ENCODE data around the gene RYR2.

RYR2 gene

DNA sequence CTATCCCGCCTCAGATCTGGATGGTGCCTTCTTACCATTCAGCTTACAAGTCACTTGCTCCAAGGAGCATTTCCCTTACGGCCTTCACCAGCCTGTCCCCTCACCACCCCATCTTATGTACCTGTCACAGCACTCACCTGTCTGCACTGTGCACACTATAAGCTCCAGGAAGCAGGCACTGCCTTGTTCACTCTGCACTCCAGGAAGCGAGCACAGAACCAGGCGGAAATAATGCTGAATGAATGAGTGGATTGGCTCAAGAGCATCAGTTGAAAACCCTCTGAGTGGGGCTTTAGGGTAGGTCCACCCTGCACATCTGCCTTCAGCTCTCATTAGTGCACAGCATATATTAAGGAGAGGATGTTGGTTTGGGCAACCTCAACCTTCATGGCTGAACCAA lies 8.9 kb upstream of the RYR2 start:
- DNase-seq: no peak

GRCh38 chr1:237033804-237034203 lies 8.2 kb upstream of the RYR2 start:
- DNase-seq: no peak

DNA sequence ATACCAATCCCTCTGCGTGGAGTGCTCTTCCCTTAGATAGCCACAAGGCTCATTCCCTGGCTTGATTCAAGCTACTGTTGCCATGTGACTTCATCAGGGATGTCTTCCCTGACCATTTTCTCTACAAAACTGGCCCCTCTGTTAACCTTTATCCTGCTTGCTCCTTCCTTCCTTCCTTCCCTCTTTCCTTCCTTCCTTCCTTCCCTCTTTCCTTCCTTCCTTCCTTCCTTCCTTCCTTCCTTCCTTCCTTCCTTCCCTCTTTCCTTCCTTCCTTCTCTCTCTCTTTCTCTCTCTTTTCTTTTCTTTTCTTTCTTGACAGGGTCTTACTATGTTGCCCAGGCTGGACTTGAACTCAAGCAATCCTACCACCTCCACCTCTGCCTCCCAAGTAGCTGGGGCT lies 6.2 kb upstream of the RYR2 start:
- no peak for DNase-seq

- no peak for DNase-seq
Observed at GRCh38 chr1:237038211-237038610, 3.8 kb upstream of the RYR2 start.

DNA sequence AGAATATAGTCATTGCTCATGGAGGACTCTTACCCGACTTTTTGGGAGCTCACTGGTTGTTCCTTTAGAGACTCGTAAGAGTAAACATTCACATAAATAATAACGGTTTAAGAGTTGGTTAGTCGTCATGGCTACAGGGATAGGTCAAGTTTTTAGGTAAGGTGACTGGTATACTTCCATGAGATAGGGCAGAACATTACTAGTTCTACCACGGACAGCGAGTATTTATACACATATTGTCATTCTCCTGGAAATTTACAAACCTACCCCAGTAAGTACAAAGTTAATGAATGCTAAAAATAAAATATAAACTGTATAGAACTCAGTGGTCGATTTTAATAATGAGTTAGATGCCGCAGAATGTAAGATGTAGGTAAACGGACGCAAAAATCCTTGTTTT lies 1.2 kb upstream of the RYR2 start:
- DNase-seq: no peak

DNA sequence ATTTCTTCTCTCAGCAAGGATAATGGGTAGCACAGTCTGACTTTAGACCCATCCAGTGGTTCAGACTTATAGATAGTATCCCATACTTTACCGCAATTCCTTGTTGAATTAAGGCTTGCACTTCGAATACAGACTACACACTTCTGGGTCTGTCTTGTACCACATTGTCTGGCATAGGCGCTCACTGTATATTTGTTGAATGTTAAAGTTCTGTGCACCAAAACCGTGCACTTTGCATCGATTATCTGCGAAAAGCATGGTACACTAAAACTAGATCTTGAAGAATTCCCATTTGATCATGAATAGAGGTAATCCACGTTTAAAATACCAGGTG lies 556 bp upstream of the RYR2 start:
- no peak for DNase-seq

GRCh38 chr1:237042526-237042891 lies 525 bp downstream of the RYR2 start:
- no peak for DNase-seq

DNA sequence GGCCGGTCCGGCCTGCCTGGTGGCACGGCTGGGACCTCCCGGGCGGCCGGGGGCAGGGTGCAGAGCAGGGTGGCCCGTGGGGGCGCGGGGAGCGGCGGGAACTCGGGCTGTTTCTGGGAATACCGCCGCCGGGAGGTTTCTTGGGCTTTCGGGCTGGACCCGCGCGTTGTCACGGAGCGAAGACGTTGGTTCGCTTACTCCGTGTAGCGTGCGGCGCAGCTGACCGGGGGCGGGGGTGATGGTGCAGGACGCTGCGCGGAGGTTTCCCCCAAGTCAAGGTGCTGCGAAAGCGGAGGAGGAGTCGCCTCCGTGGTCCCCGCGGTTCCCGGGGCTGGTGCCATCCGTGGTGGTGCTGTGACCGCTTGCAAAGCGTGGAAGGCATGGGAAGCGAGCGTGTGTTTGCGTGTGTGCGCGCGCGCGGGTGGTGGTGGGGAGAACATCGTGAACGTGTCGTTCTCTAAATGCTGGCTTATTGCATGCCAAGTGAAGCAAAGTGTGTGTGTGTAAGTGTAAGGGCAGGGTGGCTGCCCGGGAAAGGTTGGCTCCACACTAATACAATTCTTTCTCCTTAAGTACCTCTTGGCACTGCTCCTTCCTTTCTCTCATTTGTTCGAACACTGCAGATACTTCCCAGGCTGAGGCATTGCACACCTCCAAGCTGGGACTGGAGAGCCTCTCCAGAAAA lies 1.1 kb downstream of the RYR2 start:
- no peak for DNase-seq

- no peak for DNase-seq
Observed at GRCh38 chr1:237043846-237044636, 2.1 kb downstream of the RYR2 start.

- DNase-seq: no peak
Observed at GRCh38 chr1:237045278-237046016, 3.5 kb downstream of the RYR2 start.

- DNase-seq: no peak
Observed at GRCh38 chr1:237048803-237049202, 6.8 kb downstream of the RYR2 start.

DNA sequence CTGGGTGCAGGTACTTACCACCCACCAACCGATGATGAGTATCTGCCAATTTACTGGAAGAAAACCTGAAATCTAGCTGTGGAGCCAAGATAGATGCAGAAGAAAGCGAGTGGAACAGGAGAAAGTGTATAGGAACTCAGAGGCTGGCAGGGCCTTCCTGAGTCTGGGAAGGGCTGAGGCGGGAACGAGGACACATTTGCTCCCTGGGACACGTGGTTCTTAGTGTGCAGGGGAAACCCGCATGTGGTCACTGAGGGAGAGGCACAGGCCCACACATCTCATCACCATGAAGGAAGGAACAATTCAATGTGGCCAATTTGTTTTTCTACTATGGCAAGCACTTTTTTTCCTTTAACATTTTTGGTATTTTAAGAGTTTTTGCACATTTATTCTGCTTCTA lies 8.2 kb downstream of the RYR2 start:
- DNase-seq: no peak

DNA sequence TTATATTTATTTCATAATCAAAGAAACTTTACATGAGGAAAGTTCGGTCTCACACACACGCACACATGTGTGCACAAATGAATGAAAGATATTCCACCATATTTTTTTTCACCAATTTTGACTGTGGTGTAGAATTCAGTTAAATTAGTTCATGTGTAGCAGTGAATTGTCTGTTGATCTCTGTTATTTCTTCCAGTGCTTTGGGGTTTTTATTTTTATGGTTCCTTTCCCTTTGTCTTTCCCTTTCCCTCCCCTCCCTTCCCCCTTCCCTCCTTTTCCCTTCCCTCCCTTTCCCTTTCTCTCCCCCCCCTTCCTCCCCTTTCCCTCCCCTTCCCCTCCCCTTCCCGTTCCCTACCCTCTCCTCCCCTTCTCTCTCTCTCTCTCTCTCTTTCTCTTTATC lies 8.9 kb downstream of the RYR2 start:
- DNase-seq: no peak

DNA sequence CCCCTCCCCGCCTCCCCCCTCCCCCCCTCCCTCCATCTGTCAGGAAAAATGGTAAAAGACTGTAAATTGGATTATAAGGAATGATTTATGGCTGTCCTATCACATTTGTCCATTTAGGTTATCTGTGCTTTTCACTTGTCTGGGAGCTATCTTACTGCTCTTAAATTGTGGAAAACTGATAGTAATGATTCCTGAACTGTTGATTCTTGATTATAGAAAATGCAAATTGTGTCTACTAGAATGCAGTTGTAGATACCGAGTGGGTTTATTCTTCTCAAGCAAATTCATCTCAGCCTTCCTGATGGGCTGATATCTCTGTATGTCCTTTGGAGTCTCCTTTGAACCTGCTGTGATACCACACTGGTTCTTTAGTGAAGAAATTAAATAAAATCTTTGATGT lies 12.3 kb downstream of the RYR2 start:
- no peak for DNase-seq

- DNase-seq: no peak
Observed at GRCh38 chr1:237058470-237058869, 16.5 kb downstream of the RYR2 start.

- DNase-seq: no peak
Observed at GRCh38 chr1:237059244-237059643, 17.3 kb downstream of the RYR2 start.

DNA sequence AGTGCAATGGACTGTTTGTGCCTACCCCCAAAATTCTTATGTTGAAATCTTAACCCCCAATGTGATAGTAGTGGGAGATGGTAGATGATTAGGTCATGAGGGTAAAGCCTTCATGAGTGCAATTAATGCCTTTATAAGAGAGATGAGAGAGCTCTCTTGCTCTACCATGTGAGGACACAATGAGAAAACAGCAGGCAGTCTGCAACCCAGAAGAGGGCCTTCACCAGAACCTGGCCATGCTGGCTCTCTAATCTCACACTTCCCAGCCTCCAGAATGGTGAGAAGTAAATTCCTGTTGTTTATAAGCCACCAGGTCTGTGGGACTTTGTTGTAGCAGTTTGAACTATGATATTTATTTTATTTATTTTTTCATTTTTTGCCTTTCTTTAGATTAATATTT lies 21.0 kb downstream of the RYR2 start:
- no peak for DNase-seq

DNA sequence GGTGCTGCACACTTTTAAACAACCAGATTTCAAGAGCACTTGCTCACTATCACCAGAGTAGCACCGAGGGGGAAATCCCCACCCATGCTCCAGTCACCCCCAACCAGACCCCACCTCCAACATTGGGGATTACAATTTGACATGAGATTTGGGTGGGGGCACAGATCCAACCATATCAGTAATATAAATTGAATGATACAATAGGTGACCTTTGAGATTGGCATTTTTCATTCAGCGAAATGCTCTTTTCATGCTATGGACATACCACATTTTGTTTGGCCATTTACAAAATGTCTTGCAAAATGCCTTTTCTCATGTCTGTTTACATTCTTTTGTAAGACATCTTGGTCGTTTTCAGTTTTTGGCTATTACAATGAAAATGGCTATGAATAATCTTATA lies 23.9 kb downstream of the RYR2 start:
- DNase-seq: no peak

DNA sequence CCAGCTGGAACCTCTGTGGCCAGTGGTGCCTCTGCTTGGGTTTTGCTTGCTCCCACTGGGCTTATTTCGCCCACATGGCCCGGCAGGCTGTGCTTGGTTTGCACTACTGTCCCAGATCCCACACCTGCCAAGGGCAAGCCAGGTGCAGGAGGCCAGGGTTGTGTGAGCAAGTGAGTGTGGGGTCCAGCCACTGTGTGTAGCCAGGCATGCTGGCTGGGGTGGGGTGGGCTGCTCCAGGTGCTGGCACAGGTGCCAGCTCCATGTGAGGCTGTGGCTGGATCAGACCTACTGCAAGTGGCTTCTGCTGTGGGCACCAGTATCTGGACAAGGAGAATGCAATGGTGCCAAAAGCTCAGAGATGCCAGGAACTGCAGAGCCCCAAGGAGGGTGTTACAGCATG lies 28.5 kb downstream of the RYR2 start:
- DNase-seq: no peak

- DNase-seq: no peak
Observed at GRCh38 chr1:237071641-237072420, 29.8 kb downstream of the RYR2 start.

DNA sequence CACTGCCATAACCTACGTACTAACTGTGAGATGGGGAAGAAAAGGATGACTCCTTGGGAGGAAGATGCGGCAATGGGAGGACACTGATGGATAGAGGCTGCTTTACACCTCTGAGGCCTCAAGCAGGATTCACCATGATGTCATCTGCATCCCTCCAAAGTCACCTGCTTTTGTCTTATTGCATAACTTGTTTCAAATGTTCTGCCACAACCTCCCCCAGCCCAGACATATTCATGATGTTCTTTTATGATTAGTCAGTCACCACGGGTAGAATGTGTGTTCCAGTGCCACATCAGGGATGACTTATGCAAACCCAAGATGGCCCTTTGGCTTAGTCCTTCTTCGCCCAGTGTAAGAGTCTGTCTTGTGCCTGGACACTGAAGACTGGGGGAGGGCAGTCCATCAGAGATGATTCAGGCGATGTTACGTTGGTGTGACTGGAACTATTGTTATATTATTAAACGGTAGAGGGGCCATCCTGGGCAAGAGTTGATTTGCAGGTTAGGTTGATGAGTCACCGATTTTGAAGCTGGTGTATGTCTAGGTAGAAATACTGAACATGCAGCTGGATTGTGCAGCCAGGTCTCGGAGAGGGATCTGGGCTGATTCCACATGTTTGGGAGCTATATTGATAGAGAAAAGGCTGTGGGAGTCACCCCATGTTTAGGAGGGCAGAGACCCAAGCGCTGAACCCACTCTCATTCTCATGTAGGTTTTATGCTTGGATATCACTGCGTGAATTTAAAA lies 32.6 kb downstream of the RYR2 start:
- no peak for DNase-seq

- DNase-seq: no peak
Observed at GRCh38 chr1:237084341-237085077, 42.5 kb downstream of the RYR2 start.
